Measurements from ENCODE around the gene ABHD4. TPM values are rescaled to one million over a fixed set of nuclear protein-coding genes. Genes with fewer than 3 reads are reported as not detected.
"Not testable (repeated sequence)": the region's sequence is repeated elsewhere in the genome, so short reads cannot be mapped to it uniquely, and the experiment has no call there.

Gene ABHD4
- total RNA-seq, 2 donors from 2014 or later, result 13.8 to 26.5 TPM

- peak overlapping the region; percentile 97 to 100 for H3K27ac Mint-ChIP-seq
- peak; percentile 67 to 86 for DNase-seq (ENCODE audit: low spot score in 2 of 2)
- H3K36me3 Mint-ChIP-seq, result peaks cover 10 to 18% of the 10 kb centered on the region in 2 donors
- H3K9me3 Mint-ChIP-seq, result no peaks in the 10 kb centered on the region
- ATAC-seq, result peak in 1 of 2 donors; percentile 23
These were observed 39.7 kb upstream of the ABHD4 start for GRCh38 chr14:22558221-22558913.

GRCh38 chr14:22559041-22559440 lies 39.1 kb upstream of the ABHD4 start:
- DNase-seq (ENCODE audit: low spot score in 2 of 2) (no peak), ATAC-seq (no peak)
- Mint-ChIP-seq H3K9me3 (no peaks in the 10 kb centered on the region), H3K27ac (peak overlapping the region; percentile 97 to 100), H3K36me3 (peaks cover 7 to 19% of the 10 kb centered on the region in 2 donors)

DNA sequence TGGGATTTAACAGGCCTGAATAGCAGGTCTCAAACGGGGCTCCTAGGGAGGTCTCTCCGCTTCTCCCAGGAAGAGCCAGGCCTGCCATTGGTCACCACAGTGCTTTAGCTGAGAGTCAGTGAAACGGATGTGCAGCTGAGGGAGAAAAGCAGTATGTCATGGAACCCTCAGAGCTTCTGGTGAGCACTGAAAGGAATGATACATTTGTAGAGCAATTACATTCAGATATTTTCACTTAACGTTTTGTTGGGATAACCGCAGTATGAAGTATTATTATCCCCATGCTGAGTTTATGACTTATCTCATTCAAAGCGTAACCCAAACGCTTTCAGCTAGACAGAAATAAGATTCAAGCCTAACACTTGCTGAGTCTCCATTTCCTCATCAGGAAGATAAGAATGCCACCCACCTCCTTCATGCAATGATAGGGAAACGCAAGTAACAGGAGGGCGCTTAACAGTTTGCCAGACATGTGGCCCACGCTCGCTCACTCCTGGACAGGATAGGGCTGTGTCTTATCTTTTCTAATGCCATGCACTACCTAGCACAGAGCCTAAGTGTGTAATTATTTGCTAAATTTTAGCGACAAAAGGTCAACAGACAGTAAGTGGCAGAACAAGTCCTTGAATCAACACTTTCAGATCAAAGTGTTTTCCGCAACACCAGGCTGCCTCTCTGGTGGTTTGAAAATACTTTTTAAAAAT lies 37.3 kb upstream of the ABHD4 start:
- H3K9me3 Mint-ChIP-seq, result no peaks in the 10 kb centered on the region
- ATAC-seq (peak; percentile 2 to 4), DNase-seq (ENCODE audit: low spot score in 2 of 2) (no peak)
- peak overlapping the region; percentile 97 to 100 for H3K27ac Mint-ChIP-seq
- peaks cover 20 to 34% of the 10 kb centered on the region in 2 donors for H3K36me3 Mint-ChIP-seq

- Mint-ChIP-seq H3K27ac (peak overlapping the region; percentile 97 to 100), H3K9me3 (no peaks in the 10 kb centered on the region), H3K36me3 (peaks cover 20 to 36% of the 10 kb centered on the region in 2 donors)
- DNase-seq (ENCODE audit: low spot score in 2 of 2) (no peak), ATAC-seq (no peak)
These were observed 36.8 kb upstream of the ABHD4 start for GRCh38 chr14:22561366-22561660.

GRCh38 chr14:22561661-22562579 lies 36.2 kb upstream of the ABHD4 start:
- ATAC-seq, result peak; percentile 39 to 60
- peak; percentile 62 to 78 for DNase-seq (ENCODE audit: low spot score in 2 of 2)
- H3K27ac Mint-ChIP-seq, result peak overlapping the region; percentile 97 to 100
- H3K36me3 Mint-ChIP-seq, result peaks cover 20 to 36% of the 10 kb centered on the region in 2 donors
- no peaks in the 10 kb centered on the region for H3K9me3 Mint-ChIP-seq

DNA sequence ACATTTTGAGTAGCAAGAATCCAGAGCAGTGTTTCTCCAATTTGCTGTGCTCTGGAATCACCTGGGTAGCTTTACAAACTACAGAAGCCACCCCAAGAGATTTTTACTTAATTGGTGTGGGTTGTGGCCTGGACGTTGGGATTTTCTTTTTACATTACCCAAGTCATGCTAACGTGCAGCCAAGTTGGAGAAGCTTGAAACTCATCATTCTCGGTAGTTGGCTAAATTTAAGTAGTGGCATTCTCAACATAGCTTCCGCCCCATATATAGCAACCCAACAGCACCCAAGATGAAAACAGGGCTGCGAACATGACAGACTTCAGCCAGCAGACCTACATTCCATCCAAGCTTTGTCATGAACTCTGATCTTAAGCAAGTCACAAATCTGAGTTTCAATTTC lies 34.1 kb upstream of the ABHD4 start:
- Mint-ChIP-seq H3K9me3 (no peaks in the 10 kb centered on the region), H3K36me3 (peaks cover 30 to 31% of the 10 kb centered on the region in 2 donors), H3K27ac (peak overlapping the region; percentile 88 to 97)
- DNase-seq (ENCODE audit: low spot score in 2 of 2), result no peak
- ATAC-seq, result peak in 1 of 2 donors; percentile 7

GRCh38 chr14:22564463-22564862 lies 33.6 kb upstream of the ABHD4 start:
- Mint-ChIP-seq H3K9me3 (no peaks in the 10 kb centered on the region), H3K36me3 (peaks cover 31 to 35% of the 10 kb centered on the region in 2 donors), H3K27ac (peak overlapping the region; percentile 88 to 97)
- ATAC-seq (no peak), DNase-seq (ENCODE audit: low spot score in 2 of 2) (no peak)

GRCh38 chr14:22565391-22565945 lies 32.6 kb upstream of the ABHD4 start:
- DNase-seq (ENCODE audit: low spot score in 2 of 2) (no peak), ATAC-seq (no peak)
- no peaks in the 10 kb centered on the region for H3K9me3 Mint-ChIP-seq
- peak overlapping the region; percentile 88 to 97 for H3K27ac Mint-ChIP-seq
- H3K36me3 Mint-ChIP-seq, result peaks cover 32% of the 10 kb centered on the region in 2 donors

DNA sequence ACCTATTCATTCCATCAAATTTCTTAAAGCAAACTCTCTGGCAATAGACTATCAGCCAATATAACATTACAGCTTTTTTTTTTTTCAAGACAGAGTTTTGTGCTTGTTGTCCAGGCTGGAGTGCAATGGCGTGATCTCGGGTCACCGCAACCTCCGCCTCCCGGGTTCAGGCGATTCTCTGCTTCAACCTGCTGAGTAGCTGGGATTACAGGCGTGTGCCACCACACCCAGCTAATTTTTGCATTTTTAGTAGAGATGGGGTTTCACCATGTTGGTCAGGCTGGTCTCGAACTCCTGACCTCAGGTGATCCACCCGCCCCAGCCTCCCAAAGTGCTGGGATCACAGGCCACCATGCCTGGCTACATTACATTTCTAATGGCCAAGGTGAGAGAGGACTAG lies 31.8 kb upstream of the ABHD4 start:
- DNase-seq (ENCODE audit: low spot score in 2 of 2); H3K9me3 Mint-ChIP-seq; ATAC-seq: not testable (repeated sequence)
- Mint-ChIP-seq H3K36me3 (peaks cover 32% of the 10 kb centered on the region in 2 donors), H3K27ac (peak overlapping the region; percentile 88 to 97)

DNA sequence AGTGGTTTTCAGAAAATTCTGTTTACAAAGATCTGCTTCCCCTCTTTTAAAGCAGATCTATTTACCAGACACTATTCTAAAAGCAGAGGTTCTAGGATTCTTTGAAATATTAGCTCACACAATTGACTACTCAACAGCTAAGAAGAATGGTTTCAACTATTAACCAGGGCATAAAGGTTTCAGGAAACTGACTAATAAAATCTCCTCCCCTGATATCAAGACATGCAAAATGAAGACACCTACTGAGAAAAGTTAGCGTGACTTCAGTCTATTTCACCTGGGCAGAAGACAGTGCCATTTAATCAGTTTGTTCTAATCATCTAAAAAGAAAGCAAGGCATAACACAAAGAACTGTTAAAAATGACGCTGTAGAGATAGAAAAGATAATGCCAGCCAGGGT lies 31.3 kb upstream of the ABHD4 start:
- H3K9me3 Mint-ChIP-seq, result no peaks in the 10 kb centered on the region

DNA sequence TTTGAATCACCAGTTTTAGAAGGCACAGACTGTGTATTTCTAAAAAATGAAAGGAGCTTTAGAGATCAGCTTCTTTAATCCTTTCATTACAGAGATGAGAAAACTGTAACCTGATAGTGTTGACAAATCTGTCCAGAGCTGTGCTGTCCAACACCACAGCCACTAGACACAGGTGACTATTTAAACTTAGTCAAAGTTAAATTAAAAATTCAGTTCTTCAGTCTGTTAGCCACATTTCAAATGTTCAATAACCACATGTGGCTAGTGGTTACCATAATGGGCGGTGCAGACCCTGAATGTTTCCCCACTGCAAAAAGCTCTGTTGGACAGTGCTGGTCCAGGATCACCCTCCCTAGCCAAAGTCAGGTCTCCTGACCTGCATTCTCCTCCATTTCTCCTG lies 30.7 kb upstream of the ABHD4 start:
- peak overlapping the region; percentile 78 to 97 for H3K27ac Mint-ChIP-seq
- peaks cover 31 to 39% of the 10 kb centered on the region in 2 donors for H3K36me3 Mint-ChIP-seq
- DNase-seq (ENCODE audit: low spot score in 2 of 2), result no peak
- peak; percentile 7 to 19 for ATAC-seq
- no peaks in the 10 kb centered on the region for H3K9me3 Mint-ChIP-seq

More for the DNA sequence above, 31.3 kb upstream of the ABHD4 start:
- peaks cover 32 to 33% of the 10 kb centered on the region in 2 donors for H3K36me3 Mint-ChIP-seq
- H3K27ac Mint-ChIP-seq, result peak overlapping the region; percentile 78 to 97
- DNase-seq (ENCODE audit: low spot score in 2 of 2), result no peak
- ATAC-seq, result peak; percentile 10 to 15

DNA sequence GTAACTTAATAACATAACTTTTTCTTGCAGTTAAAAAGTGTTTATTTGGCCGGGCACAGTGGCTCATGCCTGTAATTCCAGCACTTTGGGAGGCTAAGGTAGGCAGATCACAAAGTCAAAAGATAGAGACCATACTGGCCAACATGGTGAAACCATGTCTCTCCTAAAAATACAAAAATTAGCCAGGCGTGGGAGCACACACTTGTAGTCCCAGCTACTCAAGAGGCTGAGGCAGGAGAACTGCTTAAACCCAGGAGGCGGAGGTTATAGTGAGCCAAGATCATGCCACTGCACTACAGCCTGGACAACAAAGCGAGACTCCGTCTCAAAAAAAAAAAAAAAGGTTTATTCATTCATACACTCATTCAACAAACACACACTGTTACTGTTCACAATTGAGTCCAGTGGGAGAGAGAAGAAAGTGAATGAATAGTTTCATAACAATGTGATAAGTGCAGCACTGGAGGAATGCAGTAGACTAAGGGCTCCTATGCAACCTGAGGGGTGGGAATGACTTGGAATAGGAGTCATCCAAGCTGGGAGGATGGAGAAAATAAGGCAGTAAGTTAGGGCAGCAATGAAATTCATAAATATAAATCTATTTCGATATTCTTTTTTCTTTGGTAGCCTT lies 28.9 kb upstream of the ABHD4 start:
- H3K27ac Mint-ChIP-seq, result peak overlapping the region; percentile 97 to 99
- no peaks in the 10 kb centered on the region for H3K9me3 Mint-ChIP-seq
- ATAC-seq, result peak in 1 of 2 donors; percentile 1
- peaks cover 28 to 50% of the 10 kb centered on the region in 2 donors for H3K36me3 Mint-ChIP-seq
- DNase-seq (ENCODE audit: low spot score in 2 of 2), result no peak

- ATAC-seq, result no peak
- H3K27ac Mint-ChIP-seq, result peak overlapping the region; percentile 97 to 99
- no peaks in the 10 kb centered on the region for H3K9me3 Mint-ChIP-seq
- H3K36me3 Mint-ChIP-seq, result peaks cover 28 to 50% of the 10 kb centered on the region in 2 donors
- no peak for DNase-seq (ENCODE audit: low spot score in 2 of 2)
These were observed 28.4 kb upstream of the ABHD4 start for GRCh38 chr14:22569737-22570131.

DNA sequence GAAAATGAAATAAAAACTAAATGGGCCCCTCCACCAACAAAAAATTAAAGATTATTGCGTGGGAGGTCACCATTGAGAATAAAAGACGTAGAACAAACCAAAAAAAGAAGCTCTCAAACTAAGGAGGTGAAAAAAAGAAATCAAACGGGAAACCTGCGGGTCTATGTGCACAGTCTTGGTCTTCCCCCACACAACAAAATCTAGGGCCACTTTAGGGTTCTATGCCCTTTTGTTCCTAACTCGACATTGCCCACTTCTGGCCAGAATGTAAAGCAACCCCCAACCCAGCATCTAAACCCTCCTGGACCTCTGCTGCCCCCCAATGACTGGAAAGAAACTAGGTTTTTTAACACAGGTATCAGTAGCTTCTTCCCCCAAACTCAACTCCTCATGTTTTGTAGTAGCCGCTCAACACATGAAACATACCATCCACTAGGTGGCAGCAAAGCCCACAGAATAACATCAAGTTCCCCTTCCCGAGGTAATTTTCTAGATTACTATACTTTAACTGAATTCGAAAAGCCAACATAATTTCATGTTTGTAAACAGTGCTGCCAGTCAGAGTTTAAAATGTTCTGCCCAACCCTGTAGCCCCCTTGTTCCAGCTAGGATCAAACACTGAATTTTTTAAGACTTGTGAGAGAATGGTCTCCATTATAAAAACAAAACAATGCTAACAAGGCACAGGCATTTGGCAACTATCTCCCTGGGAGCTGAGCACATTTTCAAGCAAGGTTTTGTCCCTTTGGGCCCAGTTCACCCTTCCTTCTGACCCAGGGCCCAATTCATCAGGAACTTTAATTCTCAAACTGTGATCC lies 27.8 kb upstream of the ABHD4 start:
- no peaks in the 10 kb centered on the region for H3K9me3 Mint-ChIP-seq
- DNase-seq (ENCODE audit: low spot score in 2 of 2), result peak; percentile 78 to 83
- ATAC-seq, result peak; percentile 82 to 89
- peaks cover 25 to 46% of the 10 kb centered on the region in 2 donors for H3K36me3 Mint-ChIP-seq
- H3K27ac Mint-ChIP-seq, result peak overlapping the region; percentile 97 to 99

GRCh38 chr14:22572562-22573058 lies 25.5 kb upstream of the ABHD4 start:
- Mint-ChIP-seq H3K9me3 (no peaks in the 10 kb centered on the region), H3K36me3 (peaks cover 20 to 50% of the 10 kb centered on the region in 2 donors), H3K27ac (peak overlapping the region; percentile 23 to 37)
- DNase-seq (ENCODE audit: low spot score in 2 of 2), result no peak
- ATAC-seq, result no peak

Data from activated naive CD4-positive, alpha-beta T cell treated with anti-CD3 and anti-CD28 coated beads, Interleukin-2, amount 50 U/mL, for 72 hours (primary cell).